Activated CD4-positive, alpha-beta memory T cell treated with anti-CD3 and anti-CD28 coated beads for 36 hours (primary cell): Measurements from ENCODE around the gene LEUTX. TPM values are rescaled to one million over a fixed set of nuclear protein-coding genes. Genes with fewer than 3 reads are reported as not detected.

Experiments used
- CTCF ChIA-PET: fragments of 350-600 bp; sonication (Branson Sonifier 250); formaldehyde crosslinking; loops from one replicate; lab custom pipeline; 2021; ENCODE audit warnings: antibody characterized with exemption, inconsistent platforms; lab: Charles Lee
- POLR2A ChIA-PET: fragments of 350-600 bp; sonication (Branson Sonifier 250); formaldehyde crosslinking; loops from one replicate; lab custom pipeline; 2021; ENCODE audit warnings: antibody characterized with exemption; lab: Charles Lee
- DNase-seq: peaks from one replicate; pipeline ENCODE4 v3.0.0-alpha.2; 2020
- H3K27ac Mint-ChIP-seq: one replicate; pipeline ENCODE4 v1.8.0; 2021; ENCODE audit warnings: mixed read lengths
- H3K27me3 Mint-ChIP-seq: one replicate; pipeline ENCODE4 v1.8.0; 2021; ENCODE audit warnings: mixed read lengths
- H3K36me3 Mint-ChIP-seq: one replicate; pipeline ENCODE4 v1.8.0; 2021; ENCODE audit warnings: mixed read lengths
- H3K4me1 Mint-ChIP-seq: one replicate; pipeline ENCODE4 v1.8.0; 2021; ENCODE audit warnings: low read depth, mixed read lengths
- H3K4me3 Mint-ChIP-seq: one replicate; pipeline ENCODE4 v1.8.0; 2021; ENCODE audit warnings: mild to moderate bottlenecking, mixed read lengths
- H3K9me3 Mint-ChIP-seq: one replicate; pipeline ENCODE4 v1.8.0; 2021; ENCODE audit warnings: mixed read lengths
- intact Hi-C: fragments of 100-400 bp; cut with micrococcal nuclease; formaldehyde crosslinking; loops from one replicate; pipeline ENCODE4 v1.15.1; 2023
- microRNA-seq: library from miRNA; unstranded; fragments of <30 nt; microRNA quantifications from one replicate; pipeline ENCODE4 v1.2.0, GENCODE V29; 2022; ENCODE audit warnings: borderline number of aligned reads, borderline microRNAs expressed, borderline replicate concordance
- total RNA-seq, 2 experiments: library from RNA; stranded (reverse); gene quantifications; one replicate each; pipeline ENCODE4 v1.2.3, GENCODE V29; 2021

Gene LEUTX
- total RNA-seq, 2 experiments from 2014 or later = not detected

DNA sequence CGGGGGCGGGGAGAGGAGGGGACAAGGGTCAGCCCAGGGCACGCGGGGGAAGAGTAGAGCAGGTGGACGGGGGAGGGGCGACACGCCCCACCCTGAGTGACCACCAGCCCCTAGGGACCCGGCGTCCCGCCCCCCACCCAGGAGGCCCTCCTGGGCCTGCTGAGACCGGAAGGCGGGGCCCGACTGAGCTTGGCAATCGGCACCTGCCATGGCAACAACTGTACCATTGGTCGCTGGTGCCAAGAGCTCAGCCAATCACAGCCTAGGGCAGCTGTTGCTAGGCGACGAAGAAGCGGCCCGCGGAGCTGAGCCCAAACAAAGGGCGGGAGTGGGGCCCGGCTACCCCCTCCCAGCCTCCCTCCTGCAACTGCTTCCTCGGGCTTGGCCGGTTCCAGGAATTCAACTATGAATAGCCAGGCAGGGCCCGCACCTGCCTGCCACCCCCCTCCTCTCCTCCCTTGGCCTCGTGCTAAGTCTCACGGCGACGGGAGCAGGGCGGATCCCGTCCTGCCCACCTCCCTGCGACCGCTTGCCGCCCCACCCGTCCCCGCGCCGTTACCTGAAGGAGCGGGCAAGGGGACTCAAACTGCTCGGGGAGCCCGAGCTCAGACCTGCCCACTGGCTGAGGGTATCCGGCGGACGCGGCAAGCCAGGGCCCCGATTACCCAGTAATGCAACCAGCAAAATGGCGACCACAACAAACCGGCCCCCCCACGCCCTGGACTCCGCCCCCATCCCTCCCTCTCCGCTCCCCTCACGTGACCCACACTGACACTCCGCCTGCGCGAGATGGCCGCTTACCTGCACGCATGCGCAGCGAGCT lies 55.0 kb downstream of the LEUTX start, which contains the start of gene DYRK1B:
TSS of gene DYRK1B (minus strand) at position 699 of the 823 bp plus-strand sequence. CDS start 2,295 bp downstream, outside the sequence.
- peaks cover 52% of the 10 kb centered on the region for H3K36me3 Mint-ChIP-seq
- ChIA-PET CTCF (interaction anchor here (0.6 to 2.2 kb wide), 9 partner anchors 9 to 307 kb away, joined by 3 to 56 read pairs (median 4); partner anchors contain the start of genes FBL and PSMC4), POLR2A (interaction anchor here (1.2 to 2.1 kb wide), 5 partner anchors 9 to 137 kb away, joined by 3 to 20 read pairs (median 8); partner anchors contain the start of genes FBL and PSMC4)
- peak; percentile 98 for DNase-seq
- no peaks in the 10 kb centered on the region for H3K27me3 Mint-ChIP-seq
- H3K27ac Mint-ChIP-seq = peak within 1 kb of the TSS; percentile 74
- intact Hi-C loops = loop anchor here (1.0 kb wide), 2 partner anchors 9 to 13 kb away; partner anchors contain the start of gene FBL
- no peaks in the 10 kb centered on the region for H3K9me3 Mint-ChIP-seq
- H3K4me1 Mint-ChIP-seq = peaks cover 26% of the 10 kb centered on the region
- peak within 1 kb of the TSS; percentile 58 for H3K4me3 Mint-ChIP-seq

DNA sequence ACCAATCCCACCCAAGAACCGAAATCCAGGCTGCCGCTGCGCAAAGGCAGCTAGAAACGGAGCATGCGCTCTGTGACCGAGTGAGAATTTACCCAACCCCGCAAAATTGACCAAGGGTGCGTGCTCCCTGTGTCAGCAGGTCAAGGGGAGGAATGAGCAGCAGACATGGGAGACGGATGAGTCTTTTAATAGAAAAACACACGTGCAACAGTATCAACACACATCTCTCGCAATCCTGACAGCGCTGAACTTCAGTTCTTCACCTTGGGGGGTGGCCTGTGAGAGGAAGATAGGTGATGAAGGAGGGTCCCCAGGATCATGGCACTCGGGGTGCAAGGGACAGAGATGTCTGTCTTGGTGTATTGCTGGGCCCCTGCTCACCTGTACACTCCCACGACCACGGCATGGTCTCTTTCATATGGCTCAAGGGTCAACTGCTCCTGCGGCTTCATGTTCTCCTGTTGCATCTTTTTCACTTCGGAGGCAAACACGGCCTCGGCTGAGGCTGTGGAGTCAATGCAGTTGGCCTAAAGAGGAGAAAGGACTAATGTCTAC lies 55.7 kb downstream of the LEUTX start:
- Mint-ChIP-seq H3K9me3 (no peaks in the 10 kb centered on the region), H3K27ac (peak overlapping the region; percentile 74), H3K4me1 (peaks cover 21% of the 10 kb centered on the region), H3K27me3 (no peaks in the 10 kb centered on the region), H3K4me3 (peak overlapping the region; percentile 50), H3K36me3 (peaks cover 53% of the 10 kb centered on the region)
- ChIA-PET CTCF (interaction anchor here (0.7 to 2.2 kb wide), 8 partner anchors 9 to 306 kb away, joined by 3 to 56 read pairs (median 4); partner anchors contain the start of genes FBL and PSMC4), POLR2A (interaction anchor here (1.2 to 2.1 kb wide), 5 partner anchors 9 to 136 kb away, joined by 3 to 20 read pairs (median 8); partner anchors contain the start of genes FBL and PSMC4)
- no peak for DNase-seq
- intact Hi-C loops = no loop called here

Small RNA genes within 50 kb of the gene (microRNA-seq; reads per million reads assigned to microRNA genes)
- gene MIR6719 = not detected

Other genes with a start within 250 kb of the LEUTX start
- gene EID2B, start 246.0 kb upstream of the LEUTX start, total RNA-seq = 1 to 10 TPM; 3.3 to 3.8 TPM
- gene EID2, start 238.7 kb upstream of the LEUTX start, total RNA-seq = 10 to 100 TPM; 13.0 to 13.1 TPM
- not detected for gene LGALS13, start 176.3 kb upstream of the LEUTX start, total RNA-seq
- gene LGALS16, start 122.9 kb upstream of the LEUTX start, total RNA-seq = not detected
- gene LGALS14, start 74.4 kb upstream of the LEUTX start, total RNA-seq = 1 to 10 TPM; 1.6 to 2.5 TPM
- gene CLC, start 40.8 kb upstream of the LEUTX start, total RNA-seq = 1 to 10 TPM; 4.0 to 4.7 TPM
- 1 to 10 TPM; 4.5 to 4.8 TPM for gene DYRK1B, start 55.3 kb downstream of the LEUTX start, total RNA-seq
- gene FBL, start 67.5 kb downstream of the LEUTX start, total RNA-seq = 100 to 1,000 TPM; 579 to 589 TPM
- gene FCGBP, start 155.8 kb downstream of the LEUTX start, total RNA-seq = 1 to 10 TPM; 3.6 TPM
- 100 to 1,000 TPM; 105 to 107 TPM for gene PSMC4, start 192.3 kb downstream of the LEUTX start, total RNA-seq
- 1 to 10 TPM; 4.2 to 5.5 TPM for gene ZNF546, start 218.2 kb downstream of the LEUTX start, total RNA-seq